H1 (cell line): ENCODE measurements around the gene UBXN11. TPM values are rescaled to one million over a fixed set of nuclear protein-coding genes. Genes with fewer than 3 reads are reported as not detected.

Experiments used
- CTCF ChIA-PET: fragments of 300-600 bp; sonication (Branson Sonifier 250); formaldehyde crosslinking; loops from one replicate; lab custom pipeline; 2021; ENCODE audit not compliant: partially characterized antibody; lab: Charles Lee
- POLR2A ChIA-PET: fragments of 300-600 bp; sonication (Branson Sonifier 250); formaldehyde crosslinking; loops from one replicate; lab custom pipeline; 2021; ENCODE audit warnings: inconsistent platforms; ENCODE audit not compliant: partially characterized antibody; lab: Charles Lee
- DNase-seq, 2 experiments: peaks; one replicate each; pipeline versions ENCODE4 v3.0.0 to v3.0.0-alpha.2; 2010 to 2022; ENCODE audit warnings: low spot score in 2 of 2, low read depth in 1 of 2, mixed read lengths in 1 of 2
- FAIRE-seq: peaks from 2 replicates; lab custom pipeline; 2011; peaks lifted over from hg19 to GRCh38; lab: Jason Lieb, UNC
- H2AFZ ChIP-seq: 2 replicates; pipeline ENCODE4 v1.8.1; 2012; ENCODE audit warnings: low read length, inconsistent platforms
- H2AK5ac ChIP-seq: 2 replicates; pipeline ENCODE4 v1.6.1; 2013; ENCODE audit warnings: low read depth, low read length
- H2BK120ac ChIP-seq: replicated peaks from 2 replicates; pipeline ENCODE3; 2013; ENCODE audit warnings: low read depth, low read length, inconsistent platforms
- H2BK12ac ChIP-seq: 2 replicates; pipeline ENCODE4 v1.6.1; 2013; ENCODE audit warnings: low read depth, low read length
- H2BK15ac ChIP-seq: 2 replicates; pipeline ENCODE4 v1.6.1; 2013; ENCODE audit warnings: low read length
- H2BK20ac ChIP-seq: 2 replicates; pipeline ENCODE4 v1.6.1; 2013; ENCODE audit warnings: low read length
- H2BK5ac ChIP-seq: 2 replicates; pipeline ENCODE4 v1.6.1; 2013; ENCODE audit warnings: low read depth, low read length
- H3K14ac ChIP-seq: 2 replicates; pipeline ENCODE4 v1.6.1; 2013; ENCODE audit warnings: inconsistent platforms; ENCODE audit not compliant: insufficient read length
- H3K18ac ChIP-seq: 2 replicates; pipeline ENCODE4 v1.6.1; 2013; ENCODE audit warnings: low read length; ENCODE audit errors: extremely low read depth
- H3K23ac ChIP-seq: 2 replicates; pipeline ENCODE4 v1.6.1; 2013; ENCODE audit warnings: inconsistent platforms; ENCODE audit not compliant: insufficient read length
- H3K23me2 ChIP-seq: 2 replicates; pipeline ENCODE4 v1.6.1; 2013; ENCODE audit warnings: low read depth, low read length
- H3K27ac ChIP-seq: 2 replicates; pipeline ENCODE4 v1.6.1; 2011; ENCODE audit warnings: low read depth, low read length, inconsistent platforms
- H3K27me3 ChIP-seq, 4 experiments: replicated peaks in 1 of 4; 1 replicate in 1 of 4; 2 replicates in 3 of 4; pipeline versions ENCODE4 v1.6.1 to v1.8.1; 2011 to 2013; ENCODE audit warnings: low read length in 3 of 4, mild to moderate bottlenecking in 3 of 4, inconsistent platforms in 2 of 4, mixed read lengths in 2 of 4, moderate library complexity in 1 of 4; ENCODE audit not compliant: control insufficient read depth in 3 of 4, insufficient read depth in 3 of 4; ENCODE audit errors: extremely low read depth in 1 of 4
- H3K36me3 ChIP-seq, 4 experiments: 2 replicates each; pipeline versions ENCODE4 v1.6.1 to v1.8.1; 2011 to 2013; ENCODE audit warnings: mild to moderate bottlenecking in 4 of 4, low read length in 3 of 4, moderate library complexity in 2 of 4, control low read depth in 1 of 4, inconsistent platforms in 1 of 4; ENCODE audit not compliant: insufficient read depth in 4 of 4, control insufficient read depth in 2 of 4
- H3K4ac ChIP-seq: replicated peaks from 2 replicates; pipeline ENCODE3; 2013; ENCODE audit warnings: low read length, low read depth, mixed read lengths, inconsistent platforms; ENCODE audit not compliant: insufficient read length
- H3K4me1 ChIP-seq, 4 experiments: replicated peaks in 1 of 4; 1 replicate in 1 of 4; 2 replicates in 3 of 4; pipeline versions ENCODE4 v1.6.1 to v1.8.1; 2011 to 2013; ENCODE audit warnings: low read length in 3 of 4, inconsistent platforms in 2 of 4, mixed read lengths in 1 of 4; ENCODE audit not compliant: insufficient read depth in 4 of 4, control insufficient read depth in 3 of 4
- H3K4me2 ChIP-seq, 2 experiments: 2 replicates each; pipeline versions ENCODE4 v1.6.1 to v1.8.1; 2011 to 2013; ENCODE audit warnings: low read depth in 2 of 2, low read length in 2 of 2, control low read depth in 1 of 2, inconsistent platforms in 1 of 2, mild to moderate bottlenecking in 1 of 2; ENCODE audit not compliant: insufficient read depth in 1 of 2
- H3K4me3 ChIP-seq, 4 experiments: fragments of 200-600, 300-600 bp in 1 of 4; sonication (generic), shearing (Covaris generic), sonication (Bioruptor Twin) in 1 of 4; 2 replicates each; pipeline versions ENCODE4 v1.5.1 to v1.8.1; 2011 to 2016; ENCODE audit warnings: low read length in 4 of 4, low read depth in 3 of 4, control low read depth in 2 of 4, inconsistent platforms in 2 of 4, mild to moderate bottlenecking in 2 of 4, mixed read lengths in 1 of 4, moderate library complexity in 1 of 4; ENCODE audit not compliant: insufficient read depth in 2 of 4; ENCODE audit errors: extremely low read depth in 1 of 4
- H3K56ac ChIP-seq: replicated peaks from 2 replicates; pipeline ENCODE3; 2013; ENCODE audit warnings: low read depth, mild to moderate bottlenecking, mixed read lengths, low read length, inconsistent platforms; ENCODE audit not compliant: insufficient read length
- H3K79me1 ChIP-seq: 2 replicates; pipeline ENCODE4 v1.6.1; 2013; ENCODE audit warnings: low read depth, low read length, control low read depth
- H3K79me2 ChIP-seq, 2 experiments: 2 replicates each; pipeline versions ENCODE4 v1.6.1 to v1.8.1; 2012 to 2013; ENCODE audit warnings: low read length in 2 of 2, mild to moderate bottlenecking in 2 of 2, inconsistent platforms in 1 of 2; ENCODE audit not compliant: insufficient read depth in 2 of 2, control insufficient read depth in 1 of 2
- H3K9ac ChIP-seq, 4 experiments: replicated peaks in 1 of 4; 1 replicate in 1 of 4; 2 replicates in 3 of 4; pipeline versions ENCODE4 v1.6.1 to v1.8.1; 2011 to 2013; ENCODE audit warnings: low read depth in 3 of 4, low read length in 3 of 4, control low read depth in 2 of 4, mild to moderate bottlenecking in 2 of 4, moderate library complexity in 2 of 4, inconsistent platforms in 1 of 4; ENCODE audit errors: extremely low read depth in 1 of 4
- H3K9me3 ChIP-seq, 2 experiments: 2 replicates each; pipeline versions ENCODE4 v1.6.1 to v1.8.1; 2012 to 2013; ENCODE audit warnings: mild to moderate bottlenecking in 2 of 2, moderate library complexity in 2 of 2, control low read depth in 1 of 2, inconsistent platforms in 1 of 2, low read depth in 1 of 2, low read length in 1 of 2, mixed read lengths in 1 of 2; ENCODE audit not compliant: insufficient read depth in 2 of 2
- H4K20me1 ChIP-seq, 2 experiments: replicated peaks in 1 of 2; 2 replicates each; pipeline versions ENCODE3 to v1.8.1; 2011 to 2013; ENCODE audit warnings: inconsistent platforms in 2 of 2, low read length in 2 of 2, mild to moderate bottlenecking in 1 of 2; ENCODE audit not compliant: insufficient read depth in 2 of 2, control insufficient read depth in 1 of 2
- H4K5ac ChIP-seq: 2 replicates; pipeline ENCODE4 v1.6.1; 2013; ENCODE audit warnings: low read length, low read depth, mixed read lengths, inconsistent platforms; ENCODE audit not compliant: insufficient read length
- H4K8ac ChIP-seq: 2 replicates; pipeline ENCODE4 v1.8.0; 2013; ENCODE audit warnings: mild to moderate bottlenecking, moderate library complexity, low read length, inconsistent platforms; ENCODE audit not compliant: insufficient read depth; ENCODE audit errors: extremely low read depth
- H4K91ac ChIP-seq: replicated peaks from 2 replicates; pipeline ENCODE3; 2013; ENCODE audit warnings: low read length, mixed read lengths, inconsistent platforms; ENCODE audit not compliant: insufficient read length
- EP300 ChIP-seq, 2 experiments: IDR thresholded peaks; 1 replicate in 1 of 2; 2 replicates in 1 of 2; pipeline ENCODE4 v1.6.1; 2011 to 2012; ENCODE audit warnings: low read depth in 2 of 2, low read length in 2 of 2, mild to moderate bottlenecking in 2 of 2, borderline replicate concordance in 1 of 2, inconsistent platforms in 1 of 2, moderate library complexity in 1 of 2
- KDM4A ChIP-seq: IDR thresholded peaks from one replicate; pipeline ENCODE4 v1.7.1; 2012; ENCODE audit warnings: low read depth, mild to moderate bottlenecking, moderate library complexity, low read length, inconsistent platforms; ENCODE audit not compliant: severe bottlenecking
- SP4 ChIP-seq: IDR thresholded peaks from 2 replicates; pipeline ENCODE4 v1.6.1; 2012; ENCODE audit warnings: low read length, inconsistent platforms
- TEAD4 ChIP-seq: IDR thresholded peaks from 2 replicates; pipeline ENCODE4 v1.6.1; 2012; ENCODE audit warnings: low read depth, low read length, inconsistent platforms, mixed read lengths
- WGBS, 2 experiments: shearing (Covaris generic) in 1 of 2; methylation state at CpG; one replicate each; pipeline versions ENCODE4 v1.1.6 to v1.1.7; 2013 to 2015; ENCODE audit warnings: low lambda C conversion rate in 2 of 2, mixed read lengths in 2 of 2, inconsistent platforms in 1 of 2, low coverage in 1 of 2, missing lambda C conversion rate in 1 of 2; ENCODE audit not compliant: insufficient replicate concordance in 2 of 2, insufficient coverage in 1 of 2, insufficient read length in 1 of 2; ENCODE audit errors: extremely low coverage in 1 of 2, missing lambda C conversion rate in 1 of 2; 5-methylcytosine and 5-hydroxymethylcytosine counted together
- polyA plus RNA-seq, 7 experiments: library from polyadenylated mRNA; depleted of rRNA in 3 of 7; stranded (reverse) in 5 of 7; unstranded in 2 of 7; fragments of >200 nt in 5 of 7; fragments of 200-250 nt in 2 of 7; gene quantifications; 1 replicate in 5 of 7; 2 replicates in 1 of 7; 4 replicates in 1 of 7; pipeline versions ENCODE4 v1.2.1 to v1.2.3, GENCODE V29; 2011 to 2013; ENCODE audit warnings: missing spikeins in 2 of 7, mixed read lengths in 2 of 7
- total RNA-seq: library from RNA; stranded (reverse); fragmentation: NEBNext Ultra II Directional; extraction: Animal tissue kit (Norgen Biotek cat#: 25700); gene quantifications from 2 replicates; pipeline ENCODE4 v1.2.1, GENCODE V29; 2021

Gene UBXN11
- total and polyA plus RNA-seq, 2 of the 8 experiments (the other 6 are each of a cell fraction or from before 2014, with no cell fraction given), result 6.3 to 10.4 TPM

DNA sequence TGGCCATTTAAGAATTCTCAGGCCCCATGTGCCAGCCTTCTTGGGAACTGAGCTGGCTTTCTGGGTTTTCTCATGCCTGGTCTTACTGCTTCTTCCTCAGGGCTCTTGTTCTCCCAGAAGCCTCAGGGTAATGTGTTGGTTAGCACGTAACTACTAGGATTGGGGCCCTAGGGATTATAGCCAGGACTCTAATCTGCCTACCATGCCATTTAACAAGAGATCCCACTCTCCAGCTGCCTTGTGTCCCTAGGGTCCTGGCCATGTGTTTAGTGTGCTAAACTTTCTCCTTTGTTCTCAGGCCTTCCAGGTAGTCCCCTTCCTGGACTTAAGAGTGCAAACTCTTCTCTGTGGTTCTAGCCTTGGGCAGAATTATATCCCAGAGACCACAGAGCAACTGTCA is 28.7 kb downstream of the UBXN11 start:
- H2BK12ac ChIP-seq, result no peak overlapping the region
- no peak for FAIRE-seq
- no peak overlapping the region for H3K4me3 ChIP-seq
- H3K4ac ChIP-seq, result no peak overlapping the region
- peaks cover 9% of the 10 kb centered on the region; the same call in 1 of the 2 replicates for H3K23me2 ChIP-seq
- no peak overlapping the region for H2AK5ac ChIP-seq
- TF ChIP-seq EP300 (IDR thresholded peaks at IDR 0.05; ENCODE audit: borderline replicate concordance in 1 of 2, low read depth in 2 of 2, low read length in 2 of 2) (no peak), TEAD4 (no peak), KDM4A (no peak), SP4 (no peak)
- H3K4me2 ChIP-seq, result no peak overlapping the region
- H3K79me2 ChIP-seq, result peaks cover 0 to 5% of the 10 kb centered on the region in 2 experiments; a peak in 1 of 4 replicates
- no peak overlapping the region for H3K14ac ChIP-seq
- no peak for DNase-seq
- H3K56ac ChIP-seq, result no peak overlapping the region
- no peaks in the 10 kb centered on the region for H3K27me3 ChIP-seq
- H4K20me1 ChIP-seq, result peaks cover 6 to 16% of the 10 kb centered on the region in 2 experiments
- H3K9ac ChIP-seq, result no peak overlapping the region
- POLR2A ChIA-PET, result interaction anchor here (0.8 kb wide), 1 partner anchor 12 kb away, joined by 3 read pairs; no protein-coding TSS in a partner anchor
- H4K5ac ChIP-seq, result no peak overlapping the region
- peaks cover 25 to 36% (median 35%) of the 10 kb centered on the region in 4 experiments for H3K36me3 ChIP-seq
- H4K8ac ChIP-seq, result no peak overlapping the region
- H3K27ac ChIP-seq, result no peak overlapping the region
- H3K4me1 ChIP-seq, result peaks cover 10 to 32% (median 20%) of the 10 kb centered on the region in 4 experiments
- H3K9me3 ChIP-seq, result no peaks in the 10 kb centered on the region
- H3K18ac ChIP-seq, result no peak overlapping the region
- CTCF ChIA-PET, result interaction anchor here (0.7 to 39.7 kb wide), 10 partner anchors 7 to 117 kb away, joined by 3 to 1530 read pairs (median 6); partner anchors contain the start of genes CATSPER4, CD52 and UBXN11
- no peak overlapping the region for H2AFZ ChIP-seq
- no peak overlapping the region for H3K23ac ChIP-seq
- H2BK120ac ChIP-seq, result no peak overlapping the region
- no peak overlapping the region for H2BK5ac ChIP-seq
- no peak overlapping the region for H2BK15ac ChIP-seq
- no peaks in the 10 kb centered on the region for H3K79me1 ChIP-seq
- no peak overlapping the region for H4K91ac ChIP-seq
- no peak overlapping the region for H2BK20ac ChIP-seq
- WGBS, 2 experiments, result 82% methylated on average over 1 of the region's 1 CpG; no CpG with 5 or more reads in 1 of the 2 experiments
